ENCODE measurements around the gene GNG12.

GNG12 gene

GRCh38 chr1:67833602-67833940, 304 bp upstream of the GNG12 start:
- ATAC-seq, result no peak
- TF ChIP-seq ESRRG (CRISPR knock-in tag; IDR thresholded peaks at IDR 0.05) (no peak), POU6F1 (CRISPR knock-in tag; IDR thresholded peaks at IDR 0.05; ENCODE audit: borderline replicate concordance, low read depth) (no peak), TOX (CRISPR knock-in tag; IDR thresholded peaks at IDR 0.05; ENCODE audit: borderline replicate concordance) (no peak), SNAI2 (CRISPR knock-in tag; IDR thresholded peaks at IDR 0.05) (no peak), TSHZ2 (CRISPR knock-in tag; IDR thresholded peaks at IDR 0.05) (no peak), ZNF565 (CRISPR knock-in tag; conservative IDR thresholded peaks at IDR 0.05; ENCODE audit: low read depth) (no peak), CSDC2 (CRISPR knock-in tag; IDR thresholded peaks at IDR 0.05) (no peak), ZNF70 (CRISPR knock-in tag; IDR thresholded peaks at IDR 0.05) (no peak), ZC3H10 (CRISPR knock-in tag; IDR thresholded peaks at IDR 0.05) (no peak), ZNF8 (CRISPR knock-in tag; IDR thresholded peaks at IDR 0.05) (no peak), BACH2 (CRISPR knock-in tag; IDR thresholded peaks at IDR 0.05; ENCODE audit: borderline replicate concordance) (no peak), ISL1 (CRISPR knock-in tag; IDR thresholded peaks at IDR 0.05) (no peak), ZFP3 (CRISPR knock-in tag; IDR thresholded peaks at IDR 0.05) (no peak)
- TF ChIP-seq, protein P1, sequence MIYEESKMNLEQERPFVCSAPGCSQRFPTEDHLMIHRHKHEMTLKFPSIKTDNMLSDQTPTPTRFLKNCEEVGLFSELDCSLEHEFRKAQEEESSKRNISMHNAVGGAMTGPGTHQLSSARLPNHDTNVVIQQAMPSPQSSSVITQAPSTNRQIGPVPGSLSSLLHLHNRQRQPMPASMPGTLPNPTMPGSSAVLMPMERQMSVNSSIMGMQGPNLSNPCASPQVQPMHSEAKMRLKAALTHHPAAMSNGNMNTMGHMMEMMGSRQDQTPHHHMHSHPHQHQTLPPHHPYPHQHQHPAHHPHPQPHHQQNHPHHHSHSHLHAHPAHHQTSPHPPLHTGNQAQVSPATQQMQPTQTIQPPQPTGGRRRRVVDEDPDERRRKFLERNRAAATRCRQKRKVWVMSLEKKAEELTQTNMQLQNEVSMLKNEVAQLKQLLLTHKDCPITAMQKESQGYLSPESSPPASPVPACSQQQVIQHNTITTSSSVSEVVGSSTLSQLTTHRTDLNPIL (CRISPR knock-in tag; IDR thresholded peaks at IDR 0.05; ENCODE audit: low read depth), result no peak

GRCh38 chr1:67831850-67832513, 1.3 kb downstream of the GNG12 start:
- ATAC-seq, result peak; percentile 69
- TF ChIP-seq ZFP3 (CRISPR knock-in tag; IDR thresholded peaks at IDR 0.05), result 0 out of 2 replicates have a peak, but pooled peaks have one; percentile 21
- no peak for TF ChIP-seq SNAI2 (CRISPR knock-in tag; IDR thresholded peaks at IDR 0.05)
- TF ChIP-seq, protein P2, sequence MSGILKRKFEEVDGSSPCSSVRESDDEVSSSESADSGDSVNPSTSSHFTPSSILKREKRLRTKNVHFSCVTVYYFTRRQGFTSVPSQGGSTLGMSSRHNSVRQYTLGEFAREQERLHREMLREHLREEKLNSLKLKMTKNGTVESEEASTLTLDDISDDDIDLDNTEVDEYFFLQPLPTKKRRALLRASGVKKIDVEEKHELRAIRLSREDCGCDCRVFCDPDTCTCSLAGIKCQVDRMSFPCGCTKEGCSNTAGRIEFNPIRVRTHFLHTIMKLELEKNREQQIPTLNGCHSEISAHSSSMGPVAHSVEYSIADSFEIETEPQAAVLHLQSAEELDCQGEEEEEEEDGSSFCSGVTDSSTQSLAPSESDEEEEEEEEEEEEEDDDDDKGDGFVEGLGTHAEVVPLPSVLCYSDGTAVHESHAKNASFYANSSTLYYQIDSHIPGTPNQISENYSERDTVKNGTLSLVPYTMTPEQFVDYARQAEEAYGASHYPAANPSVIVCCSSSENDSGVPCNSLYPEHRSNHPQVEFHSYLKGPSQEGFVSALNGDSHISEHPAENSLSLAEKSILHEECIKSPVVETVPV (CRISPR knock-in tag; IDR thresholded peaks at IDR 0.05), result no peak

GRCh38 chr1:67830928-67831830, 2.1 kb downstream of the GNG12 start:
- no peak for TF ChIP-seq PPARA (CRISPR knock-in tag; IDR thresholded peaks at IDR 0.05; ENCODE audit: borderline replicate concordance)
- TF ChIP-seq ZNF70 (CRISPR knock-in tag; IDR thresholded peaks at IDR 0.05), result no peak
- no peak for TF ChIP-seq POU6F1 (CRISPR knock-in tag; IDR thresholded peaks at IDR 0.05; ENCODE audit: borderline replicate concordance, low read depth)
- no peak for TF ChIP-seq OSR1 (CRISPR knock-in tag; IDR thresholded peaks at IDR 0.05)
- TF ChIP-seq ZNF565 (CRISPR knock-in tag; conservative IDR thresholded peaks at IDR 0.05; ENCODE audit: low read depth), result no peak
- TF ChIP-seq TOX (CRISPR knock-in tag; IDR thresholded peaks at IDR 0.05; ENCODE audit: borderline replicate concordance), result no peak
- TF ChIP-seq ZNF8 (CRISPR knock-in tag; IDR thresholded peaks at IDR 0.05), result no peak
- no peak for TF ChIP-seq ZFP30 (CRISPR knock-in tag; IDR thresholded peaks at IDR 0.05)
- TF ChIP-seq ISL1 (CRISPR knock-in tag; IDR thresholded peaks at IDR 0.05), result no peak
- TF ChIP-seq ZFP3 (CRISPR knock-in tag; IDR thresholded peaks at IDR 0.05), result no peak
- no peak for TF ChIP-seq ARNTL (CRISPR knock-in tag; IDR thresholded peaks at IDR 0.05; ENCODE audit: borderline replicate concordance, low read depth)
- TF ChIP-seq GLIS3 (CRISPR knock-in tag; IDR thresholded peaks at IDR 0.05), result no peak
- no peak for TF ChIP-seq RARB (CRISPR knock-in tag; IDR thresholded peaks at IDR 0.05)
- ATAC-seq, result no peak
